GM12875 (cell line): ENCODE results near the gene SPESP1.

Source experiments
- H3K4me3 ChIP-seq: one replicate; pipeline ENCODE4 v1.5.1; 2011; ENCODE audit warnings: low read depth, low read length, control low read depth
- TF ChIP-seq, protein P1 (sequence below): IDR thresholded peaks from 2 replicates; pipeline ENCODE4 v1.5.1; 2011; ENCODE audit warnings: low read depth, mild to moderate bottlenecking, control low read depth, inconsistent platforms, low read length, moderate library complexity, borderline replicate concordance; ENCODE audit not compliant: insufficient read depth

SPESP1 gene

DNA sequence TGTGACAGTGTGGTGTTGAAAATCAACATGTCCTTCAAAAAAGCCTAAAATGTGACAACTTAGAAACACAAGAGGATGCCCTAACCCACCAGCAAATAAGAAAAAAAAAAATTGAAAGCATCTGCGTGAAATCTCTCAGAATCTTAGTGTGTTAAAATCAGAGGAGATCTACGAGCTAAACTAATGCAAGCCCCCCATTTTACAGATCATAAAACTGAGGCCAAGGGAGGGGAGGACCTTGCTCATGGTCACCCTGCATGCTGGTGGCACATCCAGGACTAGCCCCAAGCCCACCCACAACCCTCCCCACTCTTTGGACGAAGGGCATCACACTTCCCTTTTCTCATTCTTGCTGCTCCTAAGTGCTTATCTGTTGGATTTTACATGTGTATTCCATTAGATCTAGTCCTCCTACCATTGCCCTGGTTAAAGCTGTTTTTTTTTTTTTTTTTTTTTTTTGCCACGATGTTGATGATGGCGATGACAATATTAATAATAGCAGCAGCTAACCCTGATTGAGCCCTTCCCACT, 55.1 kb downstream of the SPESP1 start:
- H3K4me3 ChIP-seq = no peak overlapping the region
- TF ChIP-seq, protein P1, sequence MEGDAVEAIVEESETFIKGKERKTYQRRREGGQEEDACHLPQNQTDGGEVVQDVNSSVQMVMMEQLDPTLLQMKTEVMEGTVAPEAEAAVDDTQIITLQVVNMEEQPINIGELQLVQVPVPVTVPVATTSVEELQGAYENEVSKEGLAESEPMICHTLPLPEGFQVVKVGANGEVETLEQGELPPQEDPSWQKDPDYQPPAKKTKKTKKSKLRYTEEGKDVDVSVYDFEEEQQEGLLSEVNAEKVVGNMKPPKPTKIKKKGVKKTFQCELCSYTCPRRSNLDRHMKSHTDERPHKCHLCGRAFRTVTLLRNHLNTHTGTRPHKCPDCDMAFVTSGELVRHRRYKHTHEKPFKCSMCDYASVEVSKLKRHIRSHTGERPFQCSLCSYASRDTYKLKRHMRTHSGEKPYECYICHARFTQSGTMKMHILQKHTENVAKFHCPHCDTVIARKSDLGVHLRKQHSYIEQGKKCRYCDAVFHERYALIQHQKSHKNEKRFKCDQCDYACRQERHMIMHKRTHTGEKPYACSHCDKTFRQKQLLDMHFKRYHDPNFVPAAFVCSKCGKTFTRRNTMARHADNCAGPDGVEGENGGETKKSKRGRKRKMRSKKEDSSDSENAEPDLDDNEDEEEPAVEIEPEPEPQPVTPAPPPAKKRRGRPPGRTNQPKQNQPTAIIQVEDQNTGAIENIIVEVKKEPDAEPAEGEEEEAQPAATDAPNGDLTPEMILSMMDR = no peak

DNA sequence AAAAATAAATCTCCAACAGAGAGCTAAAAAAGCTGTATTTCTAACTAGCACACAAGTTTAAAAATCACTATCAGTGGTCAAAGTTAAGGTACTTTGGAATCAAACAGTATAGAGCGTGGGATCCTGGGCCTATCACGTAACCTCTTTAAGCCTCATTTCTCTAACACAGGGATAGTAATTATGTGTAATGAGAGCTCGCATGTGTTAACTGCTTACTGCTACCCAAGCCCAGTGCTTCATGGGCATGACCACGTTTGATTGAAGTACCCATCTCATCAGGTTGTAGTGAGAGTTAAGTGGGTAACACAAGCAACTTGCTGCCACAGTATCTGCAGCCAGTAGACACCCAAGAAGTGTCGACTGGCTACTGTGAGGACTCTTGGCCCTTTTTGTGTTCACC, 56.0 kb downstream of the SPESP1 start:
- H3K4me3 ChIP-seq = no peak overlapping the region
- TF ChIP-seq, protein P1 = no peak

DNA sequence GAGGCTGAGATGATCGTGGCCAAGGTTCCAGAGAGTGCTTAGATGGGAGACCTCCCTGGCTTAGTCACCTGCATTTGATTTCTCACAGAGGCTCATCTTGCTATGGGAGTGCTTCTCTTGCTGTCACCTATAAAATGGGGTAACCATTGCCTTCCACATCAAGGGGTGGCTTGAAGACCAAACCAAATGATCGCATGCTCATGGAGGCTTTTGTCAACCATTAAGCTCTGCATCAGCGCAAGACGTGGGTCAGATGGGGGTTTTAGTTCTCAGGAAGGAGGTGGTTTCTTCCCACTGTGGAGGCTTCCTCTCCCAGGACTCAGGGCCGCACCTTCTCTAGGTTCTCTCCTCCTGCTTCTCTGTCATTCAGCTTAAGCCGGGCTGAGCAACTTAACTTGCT, 56.8 kb downstream of the SPESP1 start:
- TF ChIP-seq, protein P1 = no peak
- H3K4me3 ChIP-seq = no peak overlapping the region

DNA sequence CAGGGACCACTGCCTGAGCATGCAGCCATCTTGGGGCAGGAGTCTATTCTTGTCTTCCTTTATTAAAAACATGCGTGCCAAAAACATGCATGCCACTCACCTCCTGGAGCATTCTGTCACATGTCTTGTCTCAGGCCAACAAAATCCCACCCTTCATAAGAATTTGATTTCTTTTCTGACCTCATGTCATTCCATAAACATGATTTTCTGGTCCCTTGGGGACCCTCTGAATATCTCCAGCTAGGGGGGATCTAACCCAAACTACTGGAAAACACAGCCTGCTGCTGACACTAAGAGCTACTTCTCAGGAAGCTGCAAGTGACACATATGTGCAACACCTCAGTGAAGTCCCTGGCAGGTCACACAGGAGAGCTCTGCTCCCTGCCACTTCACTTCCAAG, 57.4 kb downstream of the SPESP1 start:
- no peak overlapping the region for H3K4me3 ChIP-seq
- TF ChIP-seq, protein P1 = no peak

DNA sequence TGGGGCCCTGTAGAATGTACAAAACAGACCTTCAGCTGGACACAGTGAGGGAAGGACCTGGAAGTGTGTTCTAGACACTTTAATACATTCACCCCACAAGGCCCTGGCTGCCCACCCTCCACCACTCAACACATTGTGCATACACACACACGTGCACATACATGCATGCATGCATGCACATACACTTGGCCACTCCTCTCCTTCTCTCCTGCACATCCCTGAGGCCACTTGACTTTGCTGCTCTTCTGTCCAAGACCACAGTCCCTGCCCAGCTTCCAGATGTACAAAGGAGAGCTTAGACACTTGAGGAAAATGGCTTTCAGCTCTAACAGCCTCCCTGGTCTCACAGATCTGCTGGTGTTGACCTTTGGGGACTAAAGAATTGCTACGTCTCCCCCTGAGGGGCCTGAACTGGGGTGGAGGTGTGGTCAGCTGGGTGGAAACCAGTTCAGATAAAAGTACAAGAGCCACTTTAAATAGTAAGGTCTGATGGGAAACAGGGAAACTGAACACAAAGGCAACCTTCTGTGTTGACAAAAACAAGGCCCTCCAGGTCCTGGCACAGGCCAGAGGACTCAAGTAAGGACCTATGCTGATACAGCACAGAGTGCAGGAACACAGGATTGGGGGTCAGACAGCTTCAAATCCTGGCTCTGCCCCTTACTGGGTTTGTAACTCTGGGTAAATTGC, 59.4 kb downstream of the SPESP1 start:
- no peak overlapping the region for H3K4me3 ChIP-seq
- TF ChIP-seq, protein P1 = no peak

GRCh38 chr15:68990231-68990991, 60.1 kb downstream of the SPESP1 start:
- TF ChIP-seq, protein P1 = no peak
- no peak overlapping the region for H3K4me3 ChIP-seq
